NCI-H146 treated with DMSO at 0.1 percent for 48 hours (cell line): ENCODE results near the gene NRG3.
"Not testable (repeated sequence)": the region's sequence is repeated elsewhere in the genome, so short reads cannot be mapped to it uniquely, and the experiment has no call there.

Experiments
- DNase-seq: peaks from one replicate; lab custom pipeline; 2025; ENCODE audit not compliant: unreplicated experiment; lab: John Stamatoyannopoulos, UW

The NRG3 gene

GRCh38 chr10:82953331-82953730, 1078.3 kb downstream of the NRG3 start:
- DNase-seq = no peak

- DNase-seq = no peak
Measured at GRCh38 chr10:82953909-82954308, 1078.9 kb downstream of the NRG3 start.

- not testable (repeated sequence) for DNase-seq
Measured at GRCh38 chr10:82960421-82961060, 1085.5 kb downstream of the NRG3 start.

- no peak for DNase-seq
Measured at GRCh38 chr10:82961864-82962263, 1086.9 kb downstream of the NRG3 start.

GRCh38 chr10:82966130-82966529, 1091.1 kb downstream of the NRG3 start:
- DNase-seq = no peak

- no peak for DNase-seq
Measured at GRCh38 chr10:82968533-82968932, 1093.5 kb downstream of the NRG3 start.

- DNase-seq = no peak
Measured at GRCh38 chr10:82969405-82969804, 1094.4 kb downstream of the NRG3 start.

- no peak for DNase-seq
Measured at GRCh38 chr10:82980321-82980720, 1105.3 kb downstream of the NRG3 start.

- DNase-seq = no peak
Measured at GRCh38 chr10:82981137-82981723, 1106.2 kb downstream of the NRG3 start.

GRCh38 chr10:82982110-82982608, 1107.2 kb downstream of the NRG3 start:
- no peak for DNase-seq

GRCh38 chr10:82986216-82986615, 1111.2 kb downstream of the NRG3 start:
- DNase-seq = no peak

GRCh38 chr10:83006479-83006878, 1131.5 kb downstream of the NRG3 start:
- DNase-seq = not testable (repeated sequence)

GRCh38 chr10:83007510-83007909, 1132.5 kb downstream of the NRG3 start:
- no peak for DNase-seq

GRCh38 chr10:83012866-83013265, 1137.9 kb downstream of the NRG3 start:
- no peak for DNase-seq

- no peak for DNase-seq
Measured at GRCh38 chr10:83017076-83017867, 1142.3 kb downstream of the NRG3 start.

- DNase-seq = no peak
Measured at GRCh38 chr10:83023662-83024061, 1148.7 kb downstream of the NRG3 start.
